Suprapubic skin (tissue), 4 donors: Measurements from ENCODE around the gene RAB3IP. TPM values are rescaled to one million over a fixed set of nuclear protein-coding genes. Genes with fewer than 3 reads are reported as not detected.

Experiments used
- DNase-seq, 2 donors: peaks; one replicate each; pipeline ENCODE4 v3.0.0-alpha.2; 2019; ENCODE audit warnings: low spot score in 2 of 2
- H3K27ac ChIP-seq: fragments of 200-600 bp; sonication (generic); one replicate; pipeline ENCODE4 v1.5.1; 2019
- H3K27me3 ChIP-seq: fragments of 200-600 bp; sonication (generic); one replicate; pipeline ENCODE4 v1.5.1; 2019
- H3K36me3 ChIP-seq: fragments of 200-600 bp; sonication (generic); one replicate; pipeline ENCODE4 v1.5.1; 2019
- H3K4me1 ChIP-seq: fragments of 200-600 bp; sonication (generic); one replicate; pipeline ENCODE4 v1.5.1; 2019
- H3K4me3 ChIP-seq: fragments of 200-600 bp; sonication (generic); one replicate; pipeline ENCODE4 v1.5.1; 2019; ENCODE audit warnings: mild to moderate bottlenecking
- H3K9me3 ChIP-seq: fragments of 200-600 bp; sonication (generic); one replicate; pipeline ENCODE4 v1.5.1; 2019
- EP300 ChIP-seq: sonication (generic); formaldehyde crosslinking; IDR thresholded peaks from one replicate; pipeline ENCODE4 v1.6.1; 2017; ENCODE audit warnings: antibody characterized with exemption
- POLR2A ChIP-seq, 2 donors: fragments of 450-650 bp; IDR thresholded peaks; one replicate each; pipeline ENCODE4 v1.6.1; 2017; ENCODE audit warnings: antibody characterized with exemption in 2 of 2, mild to moderate bottlenecking in 2 of 2, moderate library complexity in 2 of 2
- POLR2AphosphoS5 ChIP-seq, 3 donors: sonication (generic); formaldehyde crosslinking; IDR thresholded peaks; one replicate each; pipeline ENCODE4 v1.6.1; 2017; ENCODE audit warnings: antibody characterized with exemption in 3 of 3
- WGBS: methylation state at CpG from one replicate; pipeline ENCODE4 v1.1.5; 2018; 5-methylcytosine and 5-hydroxymethylcytosine counted together
- total RNA-seq, 4 donors: library from RNA; depleted of rRNA; stranded (reverse); fragments of >200 nt; gene quantifications; one replicate each; pipeline ENCODE4 v1.1.0, GENCODE V29; 2016
- TF ChIP-seq, protein P1 (sequence below), 2 donors: fragments of 200-600 bp in 1 of 2; fragments of 450-650 bp in 1 of 2; sonication (generic) in 1 of 2; IDR thresholded peaks; one replicate each; pipeline ENCODE4 v1.5.1; 2016 to 2019; ENCODE audit warnings: antibody characterized with exemption in 2 of 2, mild to moderate bottlenecking in 1 of 2, moderate library complexity in 1 of 2

Gene RAB3IP
- total RNA-seq, 4 donors from 2014 or later: 15.0 to 27.8 (median 21.9) TPM

DNA sequence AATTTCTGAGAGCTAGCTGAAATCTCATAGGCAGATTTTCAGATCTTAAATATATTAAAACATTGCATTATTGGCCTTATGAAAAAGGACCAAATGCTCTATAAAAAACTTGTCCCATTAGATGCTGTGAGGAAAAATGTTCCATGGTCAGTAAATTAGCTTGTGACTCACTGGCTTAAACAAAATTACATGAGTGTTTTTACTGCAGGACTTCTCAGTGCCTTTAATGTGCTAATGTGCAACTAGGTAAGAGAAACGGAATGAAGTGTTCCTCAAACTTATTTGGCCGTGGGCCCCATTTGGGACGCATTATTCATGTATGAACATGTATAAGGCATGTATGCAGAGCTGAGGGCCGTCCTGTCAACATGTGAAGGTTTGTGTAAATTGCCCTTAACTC lies 128.0 kb downstream of the RAB3IP start:
- no peaks in the 10 kb centered on the region for H3K4me1 ChIP-seq
- WGBS: 56% methylated on average over 4 of the region's 4 CpGs
- TF ChIP-seq EP300 (no peak), POLR2A (IDR thresholded peaks at IDR 0.05) (no peak), POLR2AphosphoS5 (IDR thresholded peaks at IDR 0.05) (no peak)
- TF ChIP-seq, protein P1, sequence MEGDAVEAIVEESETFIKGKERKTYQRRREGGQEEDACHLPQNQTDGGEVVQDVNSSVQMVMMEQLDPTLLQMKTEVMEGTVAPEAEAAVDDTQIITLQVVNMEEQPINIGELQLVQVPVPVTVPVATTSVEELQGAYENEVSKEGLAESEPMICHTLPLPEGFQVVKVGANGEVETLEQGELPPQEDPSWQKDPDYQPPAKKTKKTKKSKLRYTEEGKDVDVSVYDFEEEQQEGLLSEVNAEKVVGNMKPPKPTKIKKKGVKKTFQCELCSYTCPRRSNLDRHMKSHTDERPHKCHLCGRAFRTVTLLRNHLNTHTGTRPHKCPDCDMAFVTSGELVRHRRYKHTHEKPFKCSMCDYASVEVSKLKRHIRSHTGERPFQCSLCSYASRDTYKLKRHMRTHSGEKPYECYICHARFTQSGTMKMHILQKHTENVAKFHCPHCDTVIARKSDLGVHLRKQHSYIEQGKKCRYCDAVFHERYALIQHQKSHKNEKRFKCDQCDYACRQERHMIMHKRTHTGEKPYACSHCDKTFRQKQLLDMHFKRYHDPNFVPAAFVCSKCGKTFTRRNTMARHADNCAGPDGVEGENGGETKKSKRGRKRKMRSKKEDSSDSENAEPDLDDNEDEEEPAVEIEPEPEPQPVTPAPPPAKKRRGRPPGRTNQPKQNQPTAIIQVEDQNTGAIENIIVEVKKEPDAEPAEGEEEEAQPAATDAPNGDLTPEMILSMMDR (IDR thresholded peaks at IDR 0.05): no peak
- no peaks in the 10 kb centered on the region for H3K9me3 ChIP-seq
- no peak for DNase-seq
- no peak overlapping the region for H3K27ac ChIP-seq
- H3K36me3 ChIP-seq: no peaks in the 10 kb centered on the region
- H3K27me3 ChIP-seq: peaks cover 6% of the 10 kb centered on the region
- no peak overlapping the region for H3K4me3 ChIP-seq

DNA sequence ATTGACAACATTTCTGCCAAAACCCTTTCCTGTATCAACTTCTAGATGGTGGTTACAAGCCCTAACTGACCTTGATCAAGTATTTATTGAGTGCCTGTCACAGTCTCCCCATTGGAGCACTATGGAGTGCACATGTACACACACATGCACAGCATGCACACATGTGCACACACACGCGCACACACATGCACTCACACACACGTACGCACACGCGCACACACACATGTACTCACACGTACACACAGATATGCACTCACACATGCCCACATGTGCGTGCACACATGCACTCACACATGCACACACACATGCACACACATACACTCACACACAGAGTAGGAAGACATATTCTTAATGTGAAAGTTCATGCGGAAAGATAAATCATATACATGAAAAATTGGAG lies 130.0 kb downstream of the RAB3IP start:
- no peaks in the 10 kb centered on the region for H3K36me3 ChIP-seq

DNA sequence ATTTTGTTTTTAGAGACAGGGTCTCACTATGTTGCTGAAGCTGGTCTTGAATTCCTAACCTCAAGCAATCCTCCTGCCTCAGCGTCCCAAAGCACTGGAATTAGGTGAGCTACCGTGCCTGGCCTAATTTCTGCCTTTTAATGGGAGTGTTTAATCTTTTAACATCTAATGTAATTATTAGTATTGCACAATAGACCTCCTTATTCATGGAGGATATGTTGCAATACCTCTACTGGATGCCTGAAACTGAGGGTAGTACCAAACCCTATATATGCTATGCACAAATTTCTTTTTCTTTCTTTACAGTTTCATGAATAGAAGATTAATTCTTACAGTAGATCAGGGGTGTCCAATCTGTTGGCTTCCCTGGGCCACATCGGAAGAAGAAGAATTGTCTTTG lies 134.1 kb downstream of the RAB3IP start:
- no peaks in the 10 kb centered on the region for H3K36me3 ChIP-seq
- H3K27me3 ChIP-seq: peaks cover 6% of the 10 kb centered on the region
- DNase-seq: no peak
- H3K27ac ChIP-seq: no peak overlapping the region
- no peaks in the 10 kb centered on the region for H3K4me1 ChIP-seq
- WGBS: 30% methylated on average over 3 of the region's 3 CpGs
- TF ChIP-seq EP300: no peak
- TF ChIP-seq POLR2A (IDR thresholded peaks at IDR 0.05): no peak
- TF ChIP-seq, protein P1 (IDR thresholded peaks at IDR 0.05): no peak
- no peak for TF ChIP-seq POLR2AphosphoS5 (IDR thresholded peaks at IDR 0.05)
- H3K9me3 ChIP-seq: no peaks in the 10 kb centered on the region
- no peak overlapping the region for H3K4me3 ChIP-seq

More for the DNA sequence above, 130.0 kb downstream of the RAB3IP start:
- WGBS: 94% methylated on average over 9 of the region's 9 CpGs
- Histone ChIP-seq H3K27ac (no peak overlapping the region), H3K4me3 (no peak overlapping the region), H3K9me3 (no peaks in the 10 kb centered on the region), H3K27me3 (peaks cover 6% of the 10 kb centered on the region), H3K4me1 (no peaks in the 10 kb centered on the region)
- no peak for TF ChIP-seq POLR2A (IDR thresholded peaks at IDR 0.05)
- TF ChIP-seq EP300: no peak
- no peak for TF ChIP-seq POLR2AphosphoS5 (IDR thresholded peaks at IDR 0.05)
- TF ChIP-seq, protein P1 (IDR thresholded peaks at IDR 0.05): no peak
- DNase-seq: no peak

Other genes starting within 250 kb of the RAB3IP start
- gene CCT2, start 153.4 kb upstream of the RAB3IP start, total RNA-seq: 100 to 1,000 TPM in 2 of 4 donors, 10 to 100 TPM in 2; 81.0 to 112 (median 96.7) TPM
- not detected for gene LRRC10, start 128.0 kb upstream of the RAB3IP start, total RNA-seq
- gene BEST3, start 39.6 kb upstream of the RAB3IP start, total RNA-seq: under 1 TPM in 2 of 4 donors, not detected in 2; 0.52 to 0.98 TPM
- gene MYRFL, start 86.4 kb downstream of the RAB3IP start, total RNA-seq: 1 to 10 TPM in 2 of 4 donors, not detected in 2; 1.2 to 3.2 TPM